H1 (cell line): Measurements from ENCODE around the gene CCDC148. TPM values are rescaled to one million over a fixed set of nuclear protein-coding genes. Genes with fewer than 3 reads are reported as not detected.

Experiments
- CTCF ChIA-PET: fragments of 300-600 bp; sonication (Branson Sonifier 250); formaldehyde crosslinking; loops from one replicate; lab custom pipeline; 2021; ENCODE audit not compliant: partially characterized antibody; lab: Charles Lee
- POLR2A ChIA-PET: fragments of 300-600 bp; sonication (Branson Sonifier 250); formaldehyde crosslinking; loops from one replicate; lab custom pipeline; 2021; ENCODE audit warnings: inconsistent platforms; ENCODE audit not compliant: partially characterized antibody; lab: Charles Lee
- DNase-seq, 2 experiments: peaks; one replicate each; pipeline versions ENCODE4 v3.0.0 to v3.0.0-alpha.2; 2010 to 2022; ENCODE audit warnings: low spot score in 2 of 2, low read depth in 1 of 2, mixed read lengths in 1 of 2
- FAIRE-seq: peaks from 2 replicates; lab custom pipeline; 2011; peaks lifted over from hg19 to GRCh38; lab: Jason Lieb, UNC
- H2AFZ ChIP-seq: 2 replicates; pipeline ENCODE4 v1.8.1; 2012; ENCODE audit warnings: low read length, inconsistent platforms
- H2AK5ac ChIP-seq: 2 replicates; pipeline ENCODE4 v1.6.1; 2013; ENCODE audit warnings: low read depth, low read length
- H2BK120ac ChIP-seq: replicated peaks from 2 replicates; pipeline ENCODE3; 2013; ENCODE audit warnings: low read depth, low read length, inconsistent platforms
- H2BK12ac ChIP-seq: 2 replicates; pipeline ENCODE4 v1.6.1; 2013; ENCODE audit warnings: low read depth, low read length
- H2BK15ac ChIP-seq: 2 replicates; pipeline ENCODE4 v1.6.1; 2013; ENCODE audit warnings: low read length
- H2BK20ac ChIP-seq: 2 replicates; pipeline ENCODE4 v1.6.1; 2013; ENCODE audit warnings: low read length
- H2BK5ac ChIP-seq: 2 replicates; pipeline ENCODE4 v1.6.1; 2013; ENCODE audit warnings: low read depth, low read length
- H3K14ac ChIP-seq: 2 replicates; pipeline ENCODE4 v1.6.1; 2013; ENCODE audit warnings: inconsistent platforms; ENCODE audit not compliant: insufficient read length
- H3K18ac ChIP-seq: 2 replicates; pipeline ENCODE4 v1.6.1; 2013; ENCODE audit warnings: low read length; ENCODE audit errors: extremely low read depth
- H3K23ac ChIP-seq: 2 replicates; pipeline ENCODE4 v1.6.1; 2013; ENCODE audit warnings: inconsistent platforms; ENCODE audit not compliant: insufficient read length
- H3K23me2 ChIP-seq: 2 replicates; pipeline ENCODE4 v1.6.1; 2013; ENCODE audit warnings: low read depth, low read length
- H3K27ac ChIP-seq: 2 replicates; pipeline ENCODE4 v1.6.1; 2011; ENCODE audit warnings: low read depth, low read length, inconsistent platforms
- H3K27me3 ChIP-seq, 4 experiments: replicated peaks in 1 of 4; 1 replicate in 1 of 4; 2 replicates in 3 of 4; pipeline versions ENCODE4 v1.6.1 to v1.8.1; 2011 to 2013; ENCODE audit warnings: low read length in 3 of 4, mild to moderate bottlenecking in 3 of 4, inconsistent platforms in 2 of 4, mixed read lengths in 2 of 4, moderate library complexity in 1 of 4; ENCODE audit not compliant: control insufficient read depth in 3 of 4, insufficient read depth in 3 of 4; ENCODE audit errors: extremely low read depth in 1 of 4
- H3K36me3 ChIP-seq, 4 experiments: 2 replicates each; pipeline versions ENCODE4 v1.6.1 to v1.8.1; 2011 to 2013; ENCODE audit warnings: mild to moderate bottlenecking in 4 of 4, low read length in 3 of 4, moderate library complexity in 2 of 4, control low read depth in 1 of 4, inconsistent platforms in 1 of 4; ENCODE audit not compliant: insufficient read depth in 4 of 4, control insufficient read depth in 2 of 4
- H3K4ac ChIP-seq: replicated peaks from 2 replicates; pipeline ENCODE3; 2013; ENCODE audit warnings: low read length, low read depth, mixed read lengths, inconsistent platforms; ENCODE audit not compliant: insufficient read length
- H3K4me1 ChIP-seq, 4 experiments: replicated peaks in 1 of 4; 1 replicate in 1 of 4; 2 replicates in 3 of 4; pipeline versions ENCODE4 v1.6.1 to v1.8.1; 2011 to 2013; ENCODE audit warnings: low read length in 3 of 4, inconsistent platforms in 2 of 4, mixed read lengths in 1 of 4; ENCODE audit not compliant: insufficient read depth in 4 of 4, control insufficient read depth in 3 of 4
- H3K4me2 ChIP-seq, 2 experiments: 2 replicates each; pipeline versions ENCODE4 v1.6.1 to v1.8.1; 2011 to 2013; ENCODE audit warnings: low read depth in 2 of 2, low read length in 2 of 2, control low read depth in 1 of 2, inconsistent platforms in 1 of 2, mild to moderate bottlenecking in 1 of 2; ENCODE audit not compliant: insufficient read depth in 1 of 2
- H3K4me3 ChIP-seq, 4 experiments: fragments of 200-600, 300-600 bp in 1 of 4; sonication (generic), shearing (Covaris generic), sonication (Bioruptor Twin) in 1 of 4; 2 replicates each; pipeline versions ENCODE4 v1.5.1 to v1.8.1; 2011 to 2016; ENCODE audit warnings: low read length in 4 of 4, low read depth in 3 of 4, control low read depth in 2 of 4, inconsistent platforms in 2 of 4, mild to moderate bottlenecking in 2 of 4, mixed read lengths in 1 of 4, moderate library complexity in 1 of 4; ENCODE audit not compliant: insufficient read depth in 2 of 4; ENCODE audit errors: extremely low read depth in 1 of 4
- H3K56ac ChIP-seq: replicated peaks from 2 replicates; pipeline ENCODE3; 2013; ENCODE audit warnings: low read depth, mild to moderate bottlenecking, mixed read lengths, low read length, inconsistent platforms; ENCODE audit not compliant: insufficient read length
- H3K79me1 ChIP-seq: 2 replicates; pipeline ENCODE4 v1.6.1; 2013; ENCODE audit warnings: low read depth, low read length, control low read depth
- H3K79me2 ChIP-seq, 2 experiments: 2 replicates each; pipeline versions ENCODE4 v1.6.1 to v1.8.1; 2012 to 2013; ENCODE audit warnings: low read length in 2 of 2, mild to moderate bottlenecking in 2 of 2, inconsistent platforms in 1 of 2; ENCODE audit not compliant: insufficient read depth in 2 of 2, control insufficient read depth in 1 of 2
- H3K9ac ChIP-seq, 4 experiments: replicated peaks in 1 of 4; 1 replicate in 1 of 4; 2 replicates in 3 of 4; pipeline versions ENCODE4 v1.6.1 to v1.8.1; 2011 to 2013; ENCODE audit warnings: low read depth in 3 of 4, low read length in 3 of 4, control low read depth in 2 of 4, mild to moderate bottlenecking in 2 of 4, moderate library complexity in 2 of 4, inconsistent platforms in 1 of 4; ENCODE audit errors: extremely low read depth in 1 of 4
- H3K9me3 ChIP-seq, 2 experiments: 2 replicates each; pipeline versions ENCODE4 v1.6.1 to v1.8.1; 2012 to 2013; ENCODE audit warnings: mild to moderate bottlenecking in 2 of 2, moderate library complexity in 2 of 2, control low read depth in 1 of 2, inconsistent platforms in 1 of 2, low read depth in 1 of 2, low read length in 1 of 2, mixed read lengths in 1 of 2; ENCODE audit not compliant: insufficient read depth in 2 of 2
- H4K20me1 ChIP-seq, 2 experiments: replicated peaks in 1 of 2; 2 replicates each; pipeline versions ENCODE3 to v1.8.1; 2011 to 2013; ENCODE audit warnings: inconsistent platforms in 2 of 2, low read length in 2 of 2, mild to moderate bottlenecking in 1 of 2; ENCODE audit not compliant: insufficient read depth in 2 of 2, control insufficient read depth in 1 of 2
- H4K5ac ChIP-seq: 2 replicates; pipeline ENCODE4 v1.6.1; 2013; ENCODE audit warnings: low read length, low read depth, mixed read lengths, inconsistent platforms; ENCODE audit not compliant: insufficient read length
- H4K8ac ChIP-seq: 2 replicates; pipeline ENCODE4 v1.8.0; 2013; ENCODE audit warnings: mild to moderate bottlenecking, moderate library complexity, low read length, inconsistent platforms; ENCODE audit not compliant: insufficient read depth; ENCODE audit errors: extremely low read depth
- H4K91ac ChIP-seq: replicated peaks from 2 replicates; pipeline ENCODE3; 2013; ENCODE audit warnings: low read length, mixed read lengths, inconsistent platforms; ENCODE audit not compliant: insufficient read length
- WGBS, 2 experiments: shearing (Covaris generic) in 1 of 2; methylation state at CpG; one replicate each; pipeline versions ENCODE4 v1.1.6 to v1.1.7; 2013 to 2015; ENCODE audit warnings: low lambda C conversion rate in 2 of 2, mixed read lengths in 2 of 2, inconsistent platforms in 1 of 2, low coverage in 1 of 2, missing lambda C conversion rate in 1 of 2; ENCODE audit not compliant: insufficient replicate concordance in 2 of 2, insufficient coverage in 1 of 2, insufficient read length in 1 of 2; ENCODE audit errors: extremely low coverage in 1 of 2, missing lambda C conversion rate in 1 of 2; 5-methylcytosine and 5-hydroxymethylcytosine counted together
- polyA plus RNA-seq, 7 experiments: library from polyadenylated mRNA; depleted of rRNA in 3 of 7; stranded (reverse) in 5 of 7; unstranded in 2 of 7; fragments of >200 nt in 5 of 7; fragments of 200-250 nt in 2 of 7; gene quantifications; 1 replicate in 5 of 7; 2 replicates in 1 of 7; 4 replicates in 1 of 7; pipeline versions ENCODE4 v1.2.1 to v1.2.3, GENCODE V29; 2011 to 2013; ENCODE audit warnings: missing spikeins in 2 of 7, mixed read lengths in 2 of 7
- total RNA-seq: library from RNA; stranded (reverse); fragmentation: NEBNext Ultra II Directional; extraction: Animal tissue kit (Norgen Biotek cat#: 25700); gene quantifications from 2 replicates; pipeline ENCODE4 v1.2.1, GENCODE V29; 2021
- TF ChIP-seq, protein P1 (sequence below), 3 experiments: IDR thresholded peaks; 1 replicate in 2 of 3; 2 replicates in 1 of 3; pipeline versions ENCODE4 v1.5.1 to v1.6.1; 2011; ENCODE audit warnings: low read length in 3 of 3, mild to moderate bottlenecking in 3 of 3, inconsistent platforms in 2 of 3, low read depth in 1 of 3, moderate library complexity in 1 of 3; ENCODE audit not compliant: insufficient read depth in 1 of 3; ENCODE audit errors: control extremely low read depth in 1 of 3

Gene CCDC148
- total and polyA plus RNA-seq, 2 of the 8 experiments (the other 6 are each of a cell fraction or from before 2014, with no cell fraction given) = 0.45 to 1.3 TPM

GRCh38 chr2:158410132-158410531 lies 46.4 kb downstream of the CCDC148 start:
- POLR2A ChIA-PET = no interaction called here

More at GRCh38 chr2:158410132-158410531, 46.4 kb downstream of the CCDC148 start:
- H3K9me3 ChIP-seq = peaks cover 0 to 3% of the 10 kb centered on the region in 2 experiments; a peak in 1 of 4 replicates
- no peak overlapping the region for H4K91ac ChIP-seq
- TF ChIP-seq, protein P1, sequence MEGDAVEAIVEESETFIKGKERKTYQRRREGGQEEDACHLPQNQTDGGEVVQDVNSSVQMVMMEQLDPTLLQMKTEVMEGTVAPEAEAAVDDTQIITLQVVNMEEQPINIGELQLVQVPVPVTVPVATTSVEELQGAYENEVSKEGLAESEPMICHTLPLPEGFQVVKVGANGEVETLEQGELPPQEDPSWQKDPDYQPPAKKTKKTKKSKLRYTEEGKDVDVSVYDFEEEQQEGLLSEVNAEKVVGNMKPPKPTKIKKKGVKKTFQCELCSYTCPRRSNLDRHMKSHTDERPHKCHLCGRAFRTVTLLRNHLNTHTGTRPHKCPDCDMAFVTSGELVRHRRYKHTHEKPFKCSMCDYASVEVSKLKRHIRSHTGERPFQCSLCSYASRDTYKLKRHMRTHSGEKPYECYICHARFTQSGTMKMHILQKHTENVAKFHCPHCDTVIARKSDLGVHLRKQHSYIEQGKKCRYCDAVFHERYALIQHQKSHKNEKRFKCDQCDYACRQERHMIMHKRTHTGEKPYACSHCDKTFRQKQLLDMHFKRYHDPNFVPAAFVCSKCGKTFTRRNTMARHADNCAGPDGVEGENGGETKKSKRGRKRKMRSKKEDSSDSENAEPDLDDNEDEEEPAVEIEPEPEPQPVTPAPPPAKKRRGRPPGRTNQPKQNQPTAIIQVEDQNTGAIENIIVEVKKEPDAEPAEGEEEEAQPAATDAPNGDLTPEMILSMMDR (IDR thresholded peaks at IDR 0.05; ENCODE audit: control extremely low read depth in 1 of 3, insufficient read depth in 1 of 3, low read depth in 1 of 3, low read length in 3 of 3) = no peak
- TF ChIP-seq, all 59 proteins: peak for 0
- H4K20me1 ChIP-seq = no peaks in the 10 kb centered on the region
- WGBS, 2 experiments = 88% methylated on average over 1 of the region's 1 CpG; no CpG with 5 or more reads in 1 of the 2 experiments
- H4K5ac ChIP-seq = no peak overlapping the region
- H3K4me3 ChIP-seq = no peak overlapping the region
- H3K14ac ChIP-seq = no peak overlapping the region
- peaks cover 0 to 2% (median 0%) of the 10 kb centered on the region in 4 experiments; a peak in 1 of 8 replicates for H3K36me3 ChIP-seq
- H4K8ac ChIP-seq = no peak overlapping the region
- H3K23me2 ChIP-seq = no peaks in the 10 kb centered on the region
- H2BK20ac ChIP-seq = no peak overlapping the region
- no peak overlapping the region for H3K56ac ChIP-seq
- no peak overlapping the region for H2BK5ac ChIP-seq
- CTCF ChIA-PET = no interaction called here
- FAIRE-seq (no peak), DNase-seq (no peak)
- no peak overlapping the region for H2BK15ac ChIP-seq
- no peak overlapping the region for H2BK120ac ChIP-seq
- no peak overlapping the region for H2BK12ac ChIP-seq
- no peak overlapping the region for H3K9ac ChIP-seq
- no peak overlapping the region for H2AK5ac ChIP-seq
- peaks cover 3 to 22% (median 4%) of the 10 kb centered on the region in 4 experiments; a peak in 4 of 7 replicates for H3K4me1 ChIP-seq
- H3K27me3 ChIP-seq = peaks cover 0 to 9% (median 9%) of the 10 kb centered on the region in 4 experiments; a peak in 4 of 7 replicates
- no peak overlapping the region for H2AFZ ChIP-seq
- H3K79me2 ChIP-seq = no peaks in the 10 kb centered on the region
- no peaks in the 10 kb centered on the region for H3K79me1 ChIP-seq
- H3K4ac ChIP-seq = no peak overlapping the region
- H3K4me2 ChIP-seq = no peak overlapping the region
- H3K23ac ChIP-seq = no peak overlapping the region
- H3K27ac ChIP-seq = no peak overlapping the region
- no peak overlapping the region for H3K18ac ChIP-seq
